Raji (cell line): Measurements from ENCODE around the gene TBX21.

Experiments
- POLR2A ChIP-seq: IDR thresholded peaks from 2 replicates; pipeline ENCODE4 v1.6.1; 2011; ENCODE audit warnings: low read depth, low read length, control low read depth; ENCODE audit not compliant: insufficient read depth

The TBX21 gene

GRCh38 chr17:47733047-47733673 is at the start of gene TBX21:
Gene TBX21 (plus strand): TSS chr17:47733236. CDS start chr17:47733455, 219 bp downstream.
- no peak for TF ChIP-seq POLR2A

GRCh38 chr17:47684025-47684424 is 49.0 kb upstream of the TBX21 start:
- no peak for TF ChIP-seq POLR2A

GRCh38 chr17:47684535-47685193 is 48.4 kb upstream of the TBX21 start:
- no peak for TF ChIP-seq POLR2A

- TF ChIP-seq POLR2A, result no peak
Observed at GRCh38 chr17:47685556-47686275, 47.3 kb upstream of the TBX21 start.

GRCh38 chr17:47686276-47686635 is 46.8 kb upstream of the TBX21 start:
- TF ChIP-seq POLR2A, result no peak

- no peak for TF ChIP-seq POLR2A
Observed at GRCh38 chr17:47686664-47687327, 46.2 kb upstream of the TBX21 start.

GRCh38 chr17:47687328-47687690 is 45.7 kb upstream of the TBX21 start:
- no peak for TF ChIP-seq POLR2A

- no peak for TF ChIP-seq POLR2A
Observed at GRCh38 chr17:47687748-47688147, 45.3 kb upstream of the TBX21 start.

GRCh38 chr17:47690121-47690520 is 42.9 kb upstream of the TBX21 start:
- TF ChIP-seq POLR2A, result no peak

- TF ChIP-seq POLR2A, result no peak
Observed at GRCh38 chr17:47692137-47692894, 40.7 kb upstream of the TBX21 start.

GRCh38 chr17:47692895-47693730 is 39.9 kb upstream of the TBX21 start:
- TF ChIP-seq POLR2A, result no peak

- TF ChIP-seq POLR2A, result no peak
Observed at GRCh38 chr17:47693731-47694580, 39.1 kb upstream of the TBX21 start, which contains the start of gene TBKBP1. Gene TBKBP1 (plus strand): TSS chr17:47694161. CDS start chr17:47696113, 1,952 bp downstream.
